Stimulated activated CD8-positive, alpha-beta memory T cell treated with anti-CD3 and anti-CD28 coated beads, Interleukin-12 subunit alpha, Interleukin-12 subunit beta, amount 100 ng/mL, for 4 hours (primary cell): ENCODE results near the gene SLC39A1.
"Not testable (repeated sequence)": the region's sequence is repeated elsewhere in the genome, so short reads cannot be mapped to it uniquely, and the experiment has no call there.

Experiments used
- DNase-seq: peaks from one replicate; pipeline ENCODE4 v3.0.0-alpha.2; 2020; ENCODE audit warnings: low read depth

The SLC39A1 gene

GRCh38 chr1:153963030-153963849 lies at the start of gene SLC39A1:
Gene SLC39A1, minus strand, starts transcription at chr1:153963537. Its CDS starts 822 bp downstream, at chr1:153962715.
- peak; percentile 87 for DNase-seq

GRCh38 chr1:154012543-154012942 lies 49.2 kb upstream of the SLC39A1 start:
- DNase-seq: not testable (repeated sequence)

- no peak for DNase-seq
Measured at GRCh38 chr1:154012129-154012528, 48.8 kb upstream of the SLC39A1 start.

- no peak for DNase-seq
Measured at GRCh38 chr1:154006136-154006535, 42.8 kb upstream of the SLC39A1 start.

- no peak for DNase-seq
Measured at GRCh38 chr1:154000420-154000819, 37.1 kb upstream of the SLC39A1 start.

- DNase-seq: not testable (repeated sequence)
Measured at GRCh38 chr1:153996882-153997281, 33.5 kb upstream of the SLC39A1 start.

- DNase-seq: no peak
Measured at GRCh38 chr1:153995640-153996039, 32.3 kb upstream of the SLC39A1 start.

GRCh38 chr1:153995202-153995601 lies 31.9 kb upstream of the SLC39A1 start:
- no peak for DNase-seq

- DNase-seq: no peak
Measured at GRCh38 chr1:153991806-153992205, 28.5 kb upstream of the SLC39A1 start.

- DNase-seq: no peak
Measured at GRCh38 chr1:153991151-153991630, 27.9 kb upstream of the SLC39A1 start.

GRCh38 chr1:153990468-153991150 lies 27.3 kb upstream of the SLC39A1 start, which contains the start of gene RPS27:
Gene RPS27, plus strand, starts transcription at chr1:153990762. Its CDS starts 35 bp downstream, at chr1:153990797.
- DNase-seq: peak; percentile 72

GRCh38 chr1:153987621-153988020 lies 24.3 kb upstream of the SLC39A1 start:
- no peak for DNase-seq

- DNase-seq: no peak
Measured at GRCh38 chr1:153985941-153986761, 22.8 kb upstream of the SLC39A1 start, which contains the start of gene RAB13. Gene RAB13, minus strand, starts transcription at chr1:153986339. Its CDS starts 103 bp downstream, at chr1:153986236.

GRCh38 chr1:153985341-153985912 lies 22.1 kb upstream of the SLC39A1 start:
- peak; percentile 46 for DNase-seq

- DNase-seq: no peak
Measured at GRCh38 chr1:153984123-153984894, 21.0 kb upstream of the SLC39A1 start.

GRCh38 chr1:153981735-153982134 lies 18.4 kb upstream of the SLC39A1 start:
- DNase-seq: not testable (repeated sequence)

GRCh38 chr1:153979091-153979490 lies 15.8 kb upstream of the SLC39A1 start:
- DNase-seq: not testable (repeated sequence)

- DNase-seq: no peak
Measured at GRCh38 chr1:153978274-153978909, 15.1 kb upstream of the SLC39A1 start.

- DNase-seq: peak; percentile 72
Measured at GRCh38 chr1:153977250-153978240, 14.2 kb upstream of the SLC39A1 start, which contains the start of gene JTB. Gene JTB, minus strand, starts transcription at chr1:153977674. Its CDS starts 422 bp downstream, at chr1:153977252.
